ENCODE results near the gene ITSN1.
"Not testable (repeated sequence)": the region's sequence is repeated elsewhere in the genome, so short reads cannot be mapped to it uniquely, and the experiment has no call there.

ITSN1 gene

GRCh38 chr21:33901412-33902288, 259.3 kb downstream of the ITSN1 start:
- FAIRE-seq: no peak

DNA sequence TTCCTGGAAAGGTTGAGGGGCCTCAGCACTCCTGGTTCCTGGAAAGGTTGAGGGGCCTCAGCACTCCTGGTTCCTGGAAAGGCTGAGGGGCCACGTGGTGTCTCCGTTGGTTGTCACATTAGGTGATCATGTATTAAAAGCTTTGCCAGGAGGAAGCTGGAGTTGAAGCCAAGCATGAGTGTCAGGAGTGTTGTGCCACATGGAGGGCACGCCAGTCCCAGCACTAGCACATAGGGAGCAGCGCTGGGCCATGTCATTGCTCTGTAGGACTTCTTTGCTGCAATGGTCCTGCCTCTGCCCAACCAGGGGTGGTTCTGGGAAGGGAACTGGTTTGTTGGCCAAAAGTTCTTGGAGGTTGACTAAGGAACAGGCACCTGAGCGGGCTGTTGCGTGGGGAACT, 260.0 kb downstream of the ITSN1 start:
- no peak for FAIRE-seq

- FAIRE-seq: no peak
These were observed 261.7 kb downstream of the ITSN1 start for GRCh38 chr21:33904041-33904440.

GRCh38 chr21:33908760-33909159, 266.5 kb downstream of the ITSN1 start:
- FAIRE-seq: no peak

DNA sequence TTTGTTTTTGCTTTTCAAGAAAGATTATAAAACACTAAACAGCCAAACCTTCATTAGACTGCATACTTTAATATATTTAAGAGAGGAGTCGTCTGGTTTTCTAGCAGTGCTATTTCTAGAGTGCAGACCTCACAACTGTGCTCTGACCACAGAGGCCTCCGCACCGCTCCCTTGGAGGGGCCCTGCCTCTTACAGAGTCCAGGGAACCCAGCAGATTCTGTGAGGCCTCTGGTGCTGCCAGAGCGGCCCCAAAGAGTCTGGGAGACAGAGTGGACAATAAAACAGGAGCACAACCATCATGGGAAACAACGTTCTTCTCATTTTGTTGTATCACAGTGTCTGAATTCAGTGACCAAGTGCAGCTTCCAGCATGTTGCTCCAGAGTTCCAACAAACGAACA, 267.5 kb downstream of the ITSN1 start:
- FAIRE-seq: no peak

DNA sequence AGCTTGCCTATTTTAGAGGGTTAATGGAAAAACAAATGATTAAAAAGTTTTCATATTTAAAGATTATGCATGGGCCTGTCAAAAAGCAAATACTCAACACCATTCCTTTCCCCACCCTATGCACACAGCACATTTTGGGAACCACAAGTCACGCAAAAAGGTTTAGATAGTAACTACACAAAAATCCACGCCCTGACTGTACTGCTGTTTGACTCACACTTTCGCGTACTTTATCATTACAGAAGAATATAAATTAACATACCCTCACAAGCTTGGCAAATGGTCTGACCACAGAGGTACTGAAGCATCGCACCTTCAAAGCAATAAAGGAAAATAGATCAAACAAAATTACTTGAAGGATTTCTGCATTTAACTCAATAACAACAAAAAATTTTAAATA, 271.9 kb downstream of the ITSN1 start:
- no peak for FAIRE-seq

DNA sequence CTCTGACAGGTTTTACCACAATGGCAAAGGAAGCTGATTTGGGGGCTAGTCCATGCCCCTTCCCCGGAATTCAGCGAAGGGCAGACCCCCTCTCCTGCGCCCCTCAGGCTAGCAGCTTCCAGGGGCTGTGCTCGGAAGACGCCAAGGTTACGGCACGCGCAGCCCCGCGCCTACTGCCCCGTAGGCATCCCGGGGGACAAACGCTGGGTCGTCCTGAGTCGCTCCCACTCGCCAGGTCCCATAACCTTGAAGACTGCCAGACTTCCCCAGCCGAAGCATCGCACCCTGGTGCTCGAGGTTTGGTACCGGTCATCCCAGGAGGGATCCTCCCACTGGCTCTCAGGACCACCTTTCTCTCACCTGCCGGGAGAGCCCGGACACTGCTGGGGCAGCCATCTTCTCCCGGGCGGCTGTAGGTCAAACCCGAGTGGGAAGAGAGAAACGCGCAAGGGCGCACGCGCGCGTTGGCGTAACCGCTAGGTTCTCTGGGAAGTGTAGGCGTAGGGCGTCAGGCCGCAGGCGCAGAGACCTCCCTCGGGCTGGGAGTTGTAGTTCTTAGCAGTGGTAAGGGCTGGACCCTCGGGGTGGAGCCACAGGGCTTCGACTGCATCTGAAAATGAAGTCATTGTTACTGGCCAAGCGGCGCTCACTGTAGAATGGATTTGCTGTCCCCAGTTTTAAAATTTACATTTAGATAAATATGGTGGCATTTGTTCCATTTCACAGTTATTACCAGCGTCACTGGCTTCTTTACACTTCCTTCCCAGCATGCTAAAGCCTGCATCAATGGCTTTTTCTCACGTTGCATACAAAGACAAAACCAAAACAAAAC, 273.3 kb downstream of the ITSN1 start, which contains the start of gene ATP5PO:
Gene ATP5PO (minus strand): TSS at position 437 of the 832 bp plus-strand sequence. CDS start 41 bp downstream, at position 396.
- FAIRE-seq: peak; percentile 90

GRCh38 chr21:33916200-33916567, 273.9 kb downstream of the ITSN1 start:
- no peak for FAIRE-seq

DNA sequence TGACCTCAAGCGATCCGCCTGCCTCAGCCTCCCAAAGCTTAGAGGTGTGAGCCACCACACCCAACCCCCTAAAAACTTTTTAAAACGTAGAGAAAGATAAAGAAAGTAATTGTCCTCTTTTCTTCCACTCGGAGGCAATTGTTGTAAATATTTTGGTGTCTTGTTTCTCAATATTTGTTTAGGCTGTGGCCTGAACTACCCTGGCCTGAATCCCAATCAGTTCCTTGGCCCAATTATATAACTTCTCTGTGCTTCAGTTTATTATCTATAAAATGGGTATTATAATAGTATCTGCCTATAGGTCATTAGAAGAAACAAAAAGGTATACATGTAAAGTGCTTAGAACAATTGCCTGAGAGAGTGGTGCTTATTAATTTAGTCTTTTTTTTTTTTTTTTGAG, 275.1 kb downstream of the ITSN1 start:
- FAIRE-seq: no peak

GRCh38 chr21:33924079-33924765, 281.9 kb downstream of the ITSN1 start:
- no peak for FAIRE-seq

GRCh38 chr21:33924766-33925100, 282.4 kb downstream of the ITSN1 start:
- no peak for FAIRE-seq

DNA sequence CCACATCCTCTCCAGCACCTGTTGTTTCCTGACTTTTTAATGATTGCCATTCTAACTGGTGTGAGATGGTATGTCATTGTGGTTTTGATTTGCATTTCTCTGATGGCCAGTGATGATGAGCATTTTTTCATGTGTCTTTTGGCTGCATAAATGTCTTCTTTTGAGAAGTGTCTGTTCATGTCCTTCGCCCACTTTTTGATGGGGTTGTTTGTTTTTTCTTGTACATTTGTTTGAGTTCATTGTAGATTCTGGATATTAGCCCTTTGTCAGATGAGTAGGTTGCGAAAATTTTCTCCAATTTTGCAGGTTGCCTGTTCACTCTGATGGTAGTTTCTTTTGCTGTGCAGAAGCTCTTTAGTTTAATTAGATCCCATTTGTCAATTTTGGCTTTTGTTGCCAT, 283.9 kb downstream of the ITSN1 start:
- not testable (repeated sequence) for FAIRE-seq

DNA sequence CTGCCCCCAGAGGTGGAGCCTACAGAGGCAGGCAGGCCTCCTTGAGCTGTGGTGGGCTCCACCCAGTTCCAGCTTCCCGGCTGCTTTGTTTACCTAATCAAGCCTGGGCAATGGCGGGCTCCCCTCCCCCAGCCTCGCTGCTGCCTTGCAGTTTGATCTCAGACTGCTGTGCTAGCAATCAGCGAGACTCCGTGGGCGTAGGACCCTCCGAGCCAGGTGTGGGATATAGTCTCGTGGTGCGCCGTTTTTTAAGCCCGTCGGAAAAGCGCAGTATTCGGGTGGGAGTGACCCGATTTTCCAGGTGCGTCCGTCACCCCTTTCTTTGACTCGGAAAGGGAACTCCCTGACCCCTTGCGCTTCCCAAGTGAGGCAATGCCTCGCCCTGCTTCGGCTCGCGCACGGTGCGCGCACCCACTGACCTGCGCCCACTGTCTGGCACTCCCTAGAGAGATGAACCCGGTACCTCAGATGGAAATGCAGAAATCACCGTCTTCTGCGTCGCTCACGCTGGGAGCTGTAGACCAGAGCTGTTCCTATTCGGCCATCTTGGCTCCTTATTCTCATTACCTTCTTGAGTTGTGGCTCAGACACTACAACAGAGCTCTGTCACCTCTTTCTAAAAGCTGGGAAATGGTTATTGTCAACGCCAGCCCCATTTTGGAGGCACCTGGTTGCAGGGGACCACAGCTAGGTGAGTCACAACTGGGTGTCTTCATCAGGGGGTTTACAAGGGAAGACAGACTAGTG, 288.9 kb downstream of the ITSN1 start:
- FAIRE-seq: not testable (repeated sequence)

- no peak for FAIRE-seq
These were observed 289.6 kb downstream of the ITSN1 start for GRCh38 chr21:33931799-33932390.

GRCh38 chr21:33932731-33933130, 290.4 kb downstream of the ITSN1 start:
- FAIRE-seq: no peak

GRCh38 chr21:33936301-33937038, 294.2 kb downstream of the ITSN1 start:
- no peak for FAIRE-seq

DNA sequence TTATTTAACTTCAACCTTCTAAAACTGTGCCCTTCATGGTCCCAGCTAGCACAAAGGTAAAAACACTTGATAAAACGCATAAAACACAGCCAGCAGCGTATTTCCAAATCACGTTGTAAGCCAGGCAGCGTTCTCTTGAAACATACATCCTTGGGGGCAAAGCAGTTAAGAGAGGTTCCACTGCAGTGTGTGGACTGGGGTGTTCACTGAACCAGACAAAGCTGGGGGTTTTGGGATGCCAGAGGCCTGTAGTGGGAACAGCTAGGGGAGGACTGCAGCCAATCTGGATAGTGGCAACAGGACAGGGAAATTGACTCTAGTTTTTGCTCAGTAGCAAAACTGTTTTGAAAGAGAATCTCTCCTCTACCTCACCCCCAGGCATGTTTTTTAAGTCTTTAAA, 294.8 kb downstream of the ITSN1 start:
- FAIRE-seq: no peak

GRCh38 chr21:33937931-33938339, 295.6 kb downstream of the ITSN1 start:
- no peak for FAIRE-seq

- no peak for FAIRE-seq
These were observed 296.1 kb downstream of the ITSN1 start for GRCh38 chr21:33938381-33938780.

DNA sequence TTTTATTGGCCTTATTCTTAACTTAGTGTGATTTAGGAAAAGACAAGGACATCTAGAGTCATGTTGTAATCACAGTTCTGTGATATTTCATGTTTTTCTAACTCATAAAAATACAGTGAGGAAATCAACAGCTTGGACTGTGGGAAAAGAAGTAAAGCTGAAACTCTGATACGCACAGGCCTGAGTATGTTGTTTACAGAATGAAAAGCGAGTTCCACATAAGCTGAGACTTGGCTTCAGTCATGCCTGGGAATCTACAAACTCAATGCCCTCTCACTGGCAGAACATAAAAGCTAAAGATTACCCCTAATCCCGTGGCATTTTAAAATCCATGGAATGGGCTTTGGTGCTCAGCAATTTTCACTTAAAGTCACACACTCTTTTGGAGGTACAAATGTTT, 296.9 kb downstream of the ITSN1 start:
- no peak for FAIRE-seq

GRCh38 chr21:33940164-33940880, 298.0 kb downstream of the ITSN1 start:
- FAIRE-seq: no peak

All from endometrium (tissue), 2 donors.